Endodermal cell (in vitro differentiated cells): ENCODE measurements around the gene CIT. TPM values are rescaled to one million over a fixed set of nuclear protein-coding genes. Genes with fewer than 3 reads are reported as not detected.

ENCODE experiments used
- DNase-seq: peaks from one replicate; pipeline ENCODE4 v3.0.0-alpha.2; 2017
- H3K27ac ChIP-seq: 2 replicates; pipeline ENCODE4 v1.5.1; 2013; ENCODE audit warnings: mild to moderate bottlenecking, low read depth, low read length, moderate library complexity
- H3K27me3 ChIP-seq: 2 replicates; pipeline ENCODE4 v1.6.1; 2013; ENCODE audit warnings: mild to moderate bottlenecking, low read length, moderate library complexity; ENCODE audit not compliant: insufficient read depth, control insufficient read depth, poor library complexity, severe bottlenecking
- H3K36me3 ChIP-seq: 2 replicates; pipeline ENCODE4 v1.7.0; 2013; ENCODE audit warnings: mild to moderate bottlenecking, low read length, moderate library complexity; ENCODE audit not compliant: control insufficient read depth, insufficient read depth
- H3K4me1 ChIP-seq: one replicate; pipeline ENCODE4 v1.7.0; 2013; ENCODE audit warnings: low read length; ENCODE audit not compliant: control insufficient read depth, insufficient read depth
- H3K4me3 ChIP-seq: 2 replicates; pipeline ENCODE4 v1.5.1; 2013; ENCODE audit warnings: mild to moderate bottlenecking, low read length, moderate library complexity
- H3K9ac ChIP-seq: 2 replicates; pipeline ENCODE4 v1.6.1; 2013; ENCODE audit warnings: mild to moderate bottlenecking, low read length, moderate library complexity; ENCODE audit not compliant: poor library complexity, severe bottlenecking; ENCODE audit errors: extremely low read depth
- H3K9me3 ChIP-seq: 2 replicates; pipeline ENCODE4 v1.6.1; 2013; ENCODE audit warnings: mild to moderate bottlenecking, low read length, moderate library complexity; ENCODE audit not compliant: control insufficient read depth
- H3K27ac Mint-ChIP-seq: 2 replicates; pipeline ENCODE4 v1.8.0; 2020; ENCODE audit warnings: mixed read lengths
- H3K27me3 Mint-ChIP-seq: 2 replicates; pipeline ENCODE4 v1.8.0; 2021; ENCODE audit warnings: mild to moderate bottlenecking, mixed read lengths; ENCODE audit not compliant: insufficient read depth
- H3K36me3 Mint-ChIP-seq: 2 replicates; pipeline ENCODE4 v1.8.0; 2020; ENCODE audit warnings: low read depth, mixed read lengths
- H3K4me1 Mint-ChIP-seq: 2 replicates; pipeline ENCODE4 v1.8.0; 2020; ENCODE audit warnings: mixed read lengths
- H3K4me3 Mint-ChIP-seq: 2 replicates; pipeline ENCODE4 v1.8.0; 2020; ENCODE audit warnings: mild to moderate bottlenecking, moderate library complexity, mixed read lengths
- H3K9me3 Mint-ChIP-seq: 2 replicates; pipeline ENCODE4 v1.8.0; 2020; ENCODE audit warnings: mild to moderate bottlenecking, mixed read lengths
- CTCF ChIP-seq: fragments of 200-600 bp; sonication (generic); conservative IDR thresholded peaks from 2 replicates; pipeline ENCODE4 v1.5.0; 2021; ENCODE audit warnings: antibody characterized with exemption, mild to moderate bottlenecking
- WGBS, 2 experiments: methylation state at CpG; one replicate each; pipeline versions ENCODE4 v1.1.5 to v1.1.7; 2013; ENCODE audit warnings: missing lambda C conversion rate in 2 of 2, mixed read lengths in 1 of 2; ENCODE audit not compliant: insufficient coverage in 1 of 2, insufficient read length in 1 of 2; 5-methylcytosine and 5-hydroxymethylcytosine counted together
- total RNA-seq, 2 donors: library from RNA; stranded (reverse); fragmentation: NEBNext Ultra II Directional in 1 of 2; extraction: Animal tissue kit (Norgen Biotek cat#: 25700) in 1 of 2; gene quantifications; 2 replicates in 1 of 2; 3 replicates in 1 of 2; pipeline ENCODE4 v1.2.1, GENCODE V29; 2021

CIT gene
- total RNA-seq, 2 donors from 2014 or later = 57.3 to 79.1 TPM

- H3K4me3 Mint-ChIP-seq = no peak overlapping the region
- H3K9me3 Mint-ChIP-seq = no peaks in the 10 kb centered on the region
- no peaks in the 10 kb centered on the region for H3K27me3 ChIP-seq
- TF ChIP-seq CTCF = no peak
- H3K27me3 Mint-ChIP-seq = no peaks in the 10 kb centered on the region
- 90 to 95% methylated on average over 2 to 6 of the region's 6 CpGs for WGBS, 2 experiments
- peaks cover 64% of the 10 kb centered on the region for H3K36me3 ChIP-seq
- no peak overlapping the region for H3K27ac Mint-ChIP-seq
- no peaks in the 10 kb centered on the region for H3K4me1 ChIP-seq
- H3K4me1 Mint-ChIP-seq = peaks cover 16% of the 10 kb centered on the region
- H3K4me3 ChIP-seq = no peak overlapping the region
- H3K36me3 Mint-ChIP-seq = peaks cover 66% of the 10 kb centered on the region
- H3K9me3 ChIP-seq = no peaks in the 10 kb centered on the region
- H3K9ac ChIP-seq = no peak overlapping the region
- no peak overlapping the region for H3K27ac ChIP-seq
- DNase-seq = no peak
Observed at GRCh38 chr12:119683413-119683812, 193.7 kb downstream of the CIT start.

DNA sequence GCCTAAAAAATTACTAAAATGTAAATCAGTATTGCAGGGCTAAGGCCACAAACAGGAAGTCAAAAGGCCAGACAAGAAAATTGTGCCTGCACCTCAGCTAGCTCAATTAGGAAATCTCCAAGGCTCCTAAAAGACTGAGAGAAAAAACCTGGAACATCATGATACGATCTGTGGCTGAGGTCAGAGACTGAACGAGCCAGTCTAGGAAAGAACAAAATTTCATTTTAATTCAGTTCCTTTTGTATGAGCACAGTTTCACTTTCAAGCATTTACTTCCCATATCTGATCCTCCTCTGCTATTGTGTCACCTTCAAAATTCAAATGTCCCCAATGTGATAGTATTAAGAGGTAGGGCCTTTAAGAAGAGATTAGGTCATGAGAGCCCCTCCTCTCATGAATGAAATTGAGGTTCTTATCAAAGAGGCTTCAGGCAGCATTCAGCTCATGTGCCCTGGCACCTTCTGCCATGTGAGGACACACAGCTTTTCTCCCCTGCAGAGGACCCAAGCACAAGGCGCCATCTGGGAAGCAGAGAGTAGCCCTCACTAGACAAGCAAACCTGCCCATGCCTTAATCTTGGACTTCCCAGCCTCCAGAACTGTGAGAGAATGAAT, 194.4 kb downstream of the CIT start:
- H3K36me3 Mint-ChIP-seq = peaks cover 67% of the 10 kb centered on the region

DNA sequence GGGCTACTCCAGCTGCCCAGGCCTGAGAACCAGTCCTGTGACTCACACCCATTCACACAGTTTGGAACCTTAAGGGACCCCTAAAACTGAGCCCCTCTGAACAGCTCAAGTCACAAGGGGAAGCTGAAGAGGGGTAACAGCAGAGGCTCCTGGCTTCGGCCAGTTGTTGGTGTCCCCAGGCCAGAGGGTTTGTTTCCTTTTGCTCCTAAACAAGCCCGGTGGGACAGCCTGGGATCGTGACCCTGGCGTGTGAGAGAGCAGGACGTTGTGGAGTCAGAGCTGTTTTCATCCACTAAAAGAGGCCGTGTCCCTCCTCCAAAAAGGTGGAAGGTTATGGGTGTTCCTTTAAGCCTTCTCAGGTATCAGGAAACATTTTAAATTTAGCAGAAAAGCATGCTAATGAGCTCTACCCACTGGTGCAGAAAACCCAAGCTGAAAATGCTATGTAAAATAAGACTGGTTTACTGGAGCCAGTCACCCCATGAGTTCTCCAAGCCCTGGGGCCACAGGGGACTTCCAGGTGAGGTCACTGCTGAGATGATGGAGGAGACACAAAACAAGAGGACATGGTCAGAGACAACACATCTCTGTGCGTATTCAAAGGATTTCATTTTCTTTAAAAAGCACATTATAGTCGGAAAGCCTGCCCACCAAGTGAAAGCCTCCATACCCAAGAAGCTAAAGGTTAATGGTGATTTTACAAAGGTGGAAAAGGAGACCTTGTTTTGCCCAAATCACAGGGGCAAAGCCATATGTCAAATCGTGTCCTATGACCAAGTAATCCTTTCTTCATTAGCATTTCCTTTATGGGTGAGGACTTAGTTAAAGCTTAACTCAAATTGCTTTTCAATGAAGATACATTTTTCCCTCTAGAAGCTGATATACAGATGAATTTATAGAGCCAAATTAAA, 195.1 kb downstream of the CIT start:
- no peaks in the 10 kb centered on the region for H3K27me3 ChIP-seq
- H3K27ac ChIP-seq = no peak overlapping the region

More for the DNA sequence above, 194.4 kb downstream of the CIT start:
- H3K4me1 ChIP-seq = no peaks in the 10 kb centered on the region
- H3K36me3 ChIP-seq = peaks cover 70% of the 10 kb centered on the region
- no peak for DNase-seq
- no peak overlapping the region for H3K9ac ChIP-seq
- no peaks in the 10 kb centered on the region for H3K27me3 ChIP-seq
- H3K9me3 ChIP-seq = no peaks in the 10 kb centered on the region
- H3K9me3 Mint-ChIP-seq = no peaks in the 10 kb centered on the region
- peaks cover 18% of the 10 kb centered on the region for H3K4me1 Mint-ChIP-seq
- no peaks in the 10 kb centered on the region for H3K27me3 Mint-ChIP-seq
- no peak overlapping the region for H3K27ac Mint-ChIP-seq
- H3K4me3 Mint-ChIP-seq = no peak overlapping the region
- TF ChIP-seq CTCF = no peak
- H3K4me3 ChIP-seq = no peak overlapping the region
- H3K27ac ChIP-seq = no peak overlapping the region
- 89 to 92% methylated on average over 2 to 3 of the region's 3 CpGs for WGBS, 2 experiments

More for the DNA sequence above, 195.1 kb downstream of the CIT start:
- Histone ChIP-seq H3K9me3 (no peaks in the 10 kb centered on the region), H3K4me3 (no peak overlapping the region), H3K9ac (no peak overlapping the region), H3K36me3 (peaks cover 75% of the 10 kb centered on the region), H3K4me1 (no peaks in the 10 kb centered on the region)
- no peak for TF ChIP-seq CTCF
- peak overlapping the region; percentile 12 for H3K27ac Mint-ChIP-seq
- DNase-seq = no peak
- H3K9me3 Mint-ChIP-seq = no peaks in the 10 kb centered on the region
- peaks cover 18% of the 10 kb centered on the region for H3K4me1 Mint-ChIP-seq
- 95 to 96% methylated on average over 8 to 9 of the region's 9 CpGs for WGBS, 2 experiments
- no peaks in the 10 kb centered on the region for H3K27me3 Mint-ChIP-seq
- H3K4me3 Mint-ChIP-seq = no peak overlapping the region
- H3K36me3 Mint-ChIP-seq = peaks cover 67% of the 10 kb centered on the region
